Naive thymus-derived CD8-positive, alpha-beta T cell (primary cell): ENCODE data around the gene STING1. TPM values are rescaled to one million over a fixed set of nuclear protein-coding genes. Genes with fewer than 3 reads are reported as not detected.

Experiments
- polyA plus RNA-seq, 3 donors: library from polyadenylated mRNA; unstranded; fragments of 300-500 nt; fragmentation: Illumina TruSeq; gene quantifications; one replicate each; pipeline ENCODE4 v1.2.3, GENCODE V29; 2021
- total RNA-seq, 8 experiments: library from RNA in 2 of 8; stranded (reverse) in 2 of 8; gene quantifications; one replicate each; pipeline ENCODE4 v1.2.3 and lab custom pipeline; 2021 to 2026

Gene STING1
- total and polyA plus RNA-seq, 5 experiments from 2014 or later: 40.6 to 87.3 (median 65.3) TPM

Other genes starting within 250 kb of the STING1 start
- 100 to 1,000 TPM; 259 to 272 TPM for gene MATR3, start 189.0 kb downstream of the STING1 start, total RNA-seq
- 100 to 1,000 TPM; 323 to 351 (median 327) TPM for gene MATR3, start 189.0 kb downstream of the STING1 start, polyA plus RNA-seq
- gene PAIP2, start 140.9 kb downstream of the STING1 start, total RNA-seq: 100 to 1,000 TPM; 129 to 150 TPM
- 100 to 1,000 TPM; 359 to 455 (median 406) TPM for gene PAIP2, start 140.9 kb downstream of the STING1 start, polyA plus RNA-seq
- gene SLC23A1, start 99.5 kb downstream of the STING1 start, total RNA-seq: under 1 TPM in 1 of 2 experiments, not detected in 1; 0.34 TPM
- under 1 TPM in 1 of 3 donors, not detected in 2; 0.15 TPM for gene SLC23A1, start 99.5 kb downstream of the STING1 start, polyA plus RNA-seq
- gene MZB1, start 92.8 kb downstream of the STING1 start, total RNA-seq: 1 to 10 TPM; 2.2 to 2.5 TPM
- under 1 TPM in 2 of 3 donors, not detected in 1; 0.37 to 0.84 TPM for gene MZB1, start 92.8 kb downstream of the STING1 start, polyA plus RNA-seq
- under 1 TPM; 0.75 to 0.88 TPM for gene PROB1, start 87.7 kb downstream of the STING1 start, total RNA-seq
- gene PROB1, start 87.7 kb downstream of the STING1 start, polyA plus RNA-seq: under 1 TPM; 0.03 to 0.32 (median 0.11) TPM
- gene SPATA24, start 78.7 kb downstream of the STING1 start, total RNA-seq: 1 to 10 TPM; 4.4 to 4.6 TPM
- 1 to 10 TPM; 2.9 to 8.7 (median 4.3) TPM for gene SPATA24, start 78.7 kb downstream of the STING1 start, polyA plus RNA-seq
- 1 to 10 TPM; 3.8 to 5.5 TPM for gene DNAJC18, start 43.2 kb downstream of the STING1 start, total RNA-seq
- gene DNAJC18, start 43.2 kb downstream of the STING1 start, polyA plus RNA-seq: 1 to 10 TPM; 2.8 to 9.1 (median 5.1) TPM
- not detected for gene ECSCR, start 20.0 kb downstream of the STING1 start, total RNA-seq
- under 1 TPM in 1 of 3 donors, not detected in 2; 0.36 TPM for gene ECSCR, start 20.0 kb downstream of the STING1 start, polyA plus RNA-seq
- gene SMIM33, start 11.8 kb downstream of the STING1 start, total RNA-seq: under 1 TPM in 1 of 2 experiments, not detected in 1; 0.13 TPM
- gene SMIM33, start 11.8 kb downstream of the STING1 start, polyA plus RNA-seq: under 1 TPM; 0.17 to 0.43 (median 0.30) TPM
- 100 to 1,000 TPM; 223 to 236 TPM for gene UBE2D2, start 78.6 kb upstream of the STING1 start, total RNA-seq
- gene UBE2D2, start 78.6 kb upstream of the STING1 start, polyA plus RNA-seq: 100 to 1,000 TPM; 356 to 403 (median 359) TPM
- 1 to 10 TPM; 6.8 to 8.3 TPM for gene CXXC5, start 165.6 kb upstream of the STING1 start, total RNA-seq
- 10 to 100 TPM in 1 of 3 donors, 1 to 10 TPM in 2; 2.6 to 24.6 (median 3.7) TPM for gene CXXC5, start 165.6 kb upstream of the STING1 start, polyA plus RNA-seq